HEK293 (cell line): ENCODE results near the gene UGGT2.
A peak's percentile ranks its signal among the peaks of the same experiment; 100 is the strongest.

Experiments used
- ELK4 ChIP-seq: IDR thresholded peaks from 2 replicates; pipeline ENCODE4 v1.6.1; 2011; ENCODE audit warnings: mild to moderate bottlenecking, low read depth, low read length, borderline replicate concordance
- HOXA7 ChIP-seq: sonication (generic); formaldehyde crosslinking; IDR thresholded peaks from 2 replicates; pipeline ENCODE4 v1.8.1; 2022; ENCODE audit warnings: missing genetic modification reagents, borderline replicate concordance
- IKZF3 ChIP-seq: fragments of 450-650 bp; IDR thresholded peaks from 2 replicates; pipeline ENCODE4 v1.5.0; 2018; ENCODE audit warnings: missing biosample characterization, mild to moderate bottlenecking, missing genetic modification characterization, moderate library complexity
- INSM2 ChIP-seq: fragments of 450-650 bp; formaldehyde crosslinking; IDR thresholded peaks from 2 replicates; pipeline ENCODE4 v1.5.1; 2016; ENCODE audit warnings: missing biosample characterization, missing genetic modification characterization
- KLF10 ChIP-seq: fragments of 450-650 bp; IDR thresholded peaks from 2 replicates; pipeline ENCODE4 v1.5.1; 2018; ENCODE audit warnings: missing biosample characterization, mild to moderate bottlenecking, missing genetic modification characterization
- KLF16 ChIP-seq: fragments of 450-650 bp; formaldehyde crosslinking; IDR thresholded peaks from 2 replicates; pipeline ENCODE4 v1.5.1; 2017; ENCODE audit warnings: missing biosample characterization, missing genetic modification characterization
- MEIS1 ChIP-seq: sonication (generic); formaldehyde crosslinking; IDR thresholded peaks from 2 replicates; pipeline ENCODE4 v1.8.1; 2022; ENCODE audit warnings: missing genetic modification reagents, mild to moderate bottlenecking, borderline replicate concordance
- OSR2 ChIP-seq: fragments of 450-650 bp; formaldehyde crosslinking; IDR thresholded peaks from 2 replicates; pipeline ENCODE4 v1.5.1; 2016; ENCODE audit warnings: missing biosample characterization, missing genetic modification characterization
- SP7 ChIP-seq: fragments of 450-650 bp; formaldehyde crosslinking; IDR thresholded peaks from 2 replicates; pipeline ENCODE4 v1.5.1; 2016; ENCODE audit warnings: missing biosample characterization, missing genetic modification characterization
- ZBTB1 ChIP-seq: fragments of 450-650 bp; formaldehyde crosslinking; IDR thresholded peaks from 2 replicates; pipeline ENCODE4 v1.5.1; 2016; ENCODE audit warnings: missing biosample characterization, missing genetic modification characterization
- ZBTB10 ChIP-seq: fragments of 450-650 bp; formaldehyde crosslinking; IDR thresholded peaks from 2 replicates; pipeline ENCODE4 v1.5.1; 2016; ENCODE audit warnings: missing biosample characterization, missing genetic modification characterization
- ZBTB17 ChIP-seq: fragments of 450-650 bp; formaldehyde crosslinking; IDR thresholded peaks from 2 replicates; pipeline ENCODE4 v1.5.1; 2016; ENCODE audit warnings: missing biosample characterization, missing genetic modification characterization
- ZBTB48 ChIP-seq: fragments of 450-650 bp; formaldehyde crosslinking; IDR thresholded peaks from 2 replicates; pipeline ENCODE4 v1.5.1; 2016; ENCODE audit warnings: missing biosample characterization, missing genetic modification characterization
- ZFP41 ChIP-seq: fragments of 450-650 bp; formaldehyde crosslinking; IDR thresholded peaks from 2 replicates; pipeline ENCODE4 v1.5.1; 2016; ENCODE audit warnings: missing biosample characterization, missing genetic modification characterization, borderline replicate concordance
- ZNF10 ChIP-seq: fragments of 450-650 bp; formaldehyde crosslinking; IDR thresholded peaks from 2 replicates; pipeline ENCODE4 v1.5.1; 2017; ENCODE audit warnings: missing biosample characterization, missing genetic modification characterization
- ZNF132 ChIP-seq: fragments of 450-650 bp; formaldehyde crosslinking; IDR thresholded peaks from 2 replicates; pipeline ENCODE4 v1.5.1; 2017; ENCODE audit warnings: missing biosample characterization, missing genetic modification characterization, borderline replicate concordance
- ZNF274 ChIP-seq, 2 experiments: fragments of 200-500 bp in 1 of 2; fragments of 450-650 bp in 1 of 2; sonication (Bioruptor generic) in 1 of 2; formaldehyde crosslinking in 1 of 2; IDR thresholded peaks; 2 replicates each; pipeline versions ENCODE4 v1.5.1 to v1.6.1; 2014 to 2016; ENCODE audit warnings: borderline replicate concordance in 1 of 2, inconsistent platforms in 1 of 2, low read length in 1 of 2, missing biosample characterization in 1 of 2, missing genetic modification characterization in 1 of 2
- ZNF335 ChIP-seq: fragments of 450-650 bp; formaldehyde crosslinking; conservative IDR thresholded peaks from 2 replicates; pipeline ENCODE4 v1.5.1; 2016; ENCODE audit warnings: missing biosample characterization, missing genetic modification characterization
- ZNF394 ChIP-seq: fragments of 450-650 bp; formaldehyde crosslinking; IDR thresholded peaks from 2 replicates; pipeline ENCODE4 v1.5.1; 2016; ENCODE audit warnings: missing biosample characterization, missing genetic modification characterization, mild to moderate bottlenecking, moderate library complexity, borderline replicate concordance
- ZNF404 ChIP-seq: fragments of 450-650 bp; formaldehyde crosslinking; IDR thresholded peaks from 2 replicates; pipeline ENCODE4 v1.5.1; 2017; ENCODE audit warnings: missing biosample characterization, missing genetic modification characterization
- ZNF518A ChIP-seq: fragments of 450-650 bp; formaldehyde crosslinking; conservative IDR thresholded peaks from 2 replicates; pipeline ENCODE4 v1.5.1; 2016; ENCODE audit warnings: low read depth, missing biosample characterization, missing genetic modification characterization
- ZNF558 ChIP-seq: fragments of 450-650 bp; formaldehyde crosslinking; IDR thresholded peaks from 2 replicates; pipeline ENCODE4 v1.5.1; 2016; ENCODE audit warnings: missing biosample characterization, missing genetic modification characterization
- ZNF571 ChIP-seq: fragments of 450-650 bp; formaldehyde crosslinking; IDR thresholded peaks from 2 replicates; pipeline ENCODE4 v1.5.0; 2017; ENCODE audit warnings: missing biosample characterization, missing genetic modification characterization
- ZNF610 ChIP-seq: fragments of 450-650 bp; formaldehyde crosslinking; IDR thresholded peaks from 2 replicates; pipeline ENCODE4 v1.5.1; 2016; ENCODE audit warnings: missing biosample characterization, missing genetic modification characterization, borderline replicate concordance
- ZNF692 ChIP-seq: fragments of 450-650 bp; formaldehyde crosslinking; IDR thresholded peaks from 2 replicates; pipeline ENCODE4 v1.5.1; 2016; ENCODE audit warnings: missing biosample characterization, missing genetic modification characterization
- ZNF704 ChIP-seq: fragments of 450-650 bp; formaldehyde crosslinking; IDR thresholded peaks from 2 replicates; pipeline ENCODE4 v1.5.1; 2016; ENCODE audit warnings: missing biosample characterization, missing genetic modification characterization
- ZNF777 ChIP-seq: fragments of 450-650 bp; formaldehyde crosslinking; IDR thresholded peaks from 2 replicates; pipeline ENCODE4 v1.5.1; 2017; ENCODE audit warnings: missing biosample characterization, missing genetic modification characterization, borderline replicate concordance
- ZNF785 ChIP-seq: fragments of 450-650 bp; formaldehyde crosslinking; IDR thresholded peaks from 2 replicates; pipeline ENCODE4 v1.5.1; 2016; ENCODE audit warnings: missing biosample characterization, missing genetic modification characterization

Gene UGGT2

GRCh38 chr13:96052656-96053002, 572 bp downstream of the UGGT2 start (continued):
- TF ChIP-seq ZNF404 (tag by site-specific recombination) (no peak), ZBTB17 (tag by site-specific recombination) (no peak), ZNF335 (tag by site-specific recombination) (peak; percentile 17; the same call in 1 of the 2 replicates), ELK4 (no peak), SP7 (tag by site-specific recombination) (0 out of 2 replicates have a peak, but pooled peaks have one; percentile 51), ZNF777 (no peak), KLF10 (tag by site-specific recombination) (no peak), IKZF3 (tag by site-specific recombination) (peak; percentile 70; the same call in 1 of the 2 replicates), ZNF394 (tag by site-specific recombination) (no peak), HOXA7 (CRISPR knock-in tag) (no peak), KLF16 (no peak), ZNF558 (tag by site-specific recombination) (peak; percentile 31; the same call in 1 of the 2 replicates), ZNF274 (IDR thresholded peaks at IDR 0.05; ENCODE audit: low read length) (no peak), ZNF274 (tag by site-specific recombination; IDR thresholded peaks at IDR 0.05; ENCODE audit: borderline replicate concordance) (no peak), ZNF704 (tag by site-specific recombination) (no peak), OSR2 (tag by site-specific recombination) (peak; percentile 20; the same call in 1 of the 2 replicates), MEIS1 (CRISPR knock-in tag) (no peak), ZNF132 (tag by site-specific recombination) (no peak), ZNF692 (tag by site-specific recombination) (no peak), ZNF785 (no peak), ZBTB1 (tag by site-specific recombination) (no peak), ZFP41 (no peak), ZNF10 (tag by site-specific recombination) (no peak), ZNF571 (tag by site-specific recombination) (no peak), ZNF518A (tag by site-specific recombination) (no peak), INSM2 (tag by site-specific recombination) (no peak), ZBTB48 (tag by site-specific recombination) (no peak), ZNF610 (tag by site-specific recombination) (no peak), ZBTB10 (tag by site-specific recombination) (no peak)
